Measurements from ENCODE around the gene COPS3. TPM values are rescaled to one million over a fixed set of nuclear protein-coding genes. Genes with fewer than 3 reads are reported as not detected.

COPS3 gene
- total and polyA plus RNA-seq, 9 of the 15 experiments (the other 6 are each of a cell fraction or from before 2014, with no cell fraction given) = 92.4 to 295 (median 167) TPM

- TF ChIP-seq ZNF76 (CRISPR knock-in tag; IDR thresholded peaks at IDR 0.05; ENCODE audit: borderline replicate concordance) (no peak), POLR2AphosphoS5 (IDR thresholded peaks at IDR 0.05; ENCODE audit: control insufficient read depth, insufficient read depth, low read depth, low read length) (no peak), POLR2B (IDR thresholded peaks at IDR 0.05; ENCODE audit: low read depth, partially characterized antibody) (no peak), ZNF586 (CRISPR knock-in tag; conservative IDR thresholded peaks at IDR 0.05) (no peak), ZBTB8A (IDR thresholded peaks at IDR 0.05; ENCODE audit: partially characterized antibody) (no peak), HOXB6 (CRISPR knock-in tag; IDR thresholded peaks at IDR 0.05; ENCODE audit: borderline replicate concordance) (no peak), HIVEP1 (CRISPR knock-in tag; IDR thresholded peaks at IDR 0.05) (no peak), HSF4 (CRISPR knock-in tag; IDR thresholded peaks at IDR 0.05; ENCODE audit: borderline replicate concordance) (no peak), THAP7 (CRISPR knock-in tag; IDR thresholded peaks at IDR 0.05) (no peak), ZNF217 (CRISPR knock-in tag; IDR thresholded peaks at IDR 0.05) (no peak), KLF6 (CRISPR knock-in tag; IDR thresholded peaks at IDR 0.05; ENCODE audit: borderline replicate concordance) (no peak), PHB2 (IDR thresholded peaks at IDR 0.05; ENCODE audit: low read depth) (no peak), GTF2A2 (tag; IDR thresholded peaks at IDR 0.05) (no peak), CHD4 (IDR thresholded peaks at IDR 0.05; ENCODE audit: insufficient read depth, insufficient replicate concordance, low read depth, low read length, poor library complexity, severe bottlenecking) (no peak), HMGN3 (IDR thresholded peaks at IDR 0.05; ENCODE audit: borderline replicate concordance, extremely low read depth, insufficient read length, low read depth, low read length) (no peak), FOXK2 (conservative IDR thresholded peaks at IDR 0.05 in 1 of 2, IDR thresholded peaks at IDR 0.05 in 1 of 2; ENCODE audit: low read depth in 2 of 2) (no peak)
Measured at GRCh38 chr17:17236295-17237025, 44.6 kb downstream of the COPS3 start (continued).

All from K562 (cell line).